ENCODE results near the gene CYP19A1. TPM values are rescaled to one million over a fixed set of nuclear protein-coding genes. Genes with fewer than 3 reads are reported as not detected.

CYP19A1 gene
- total and polyA plus RNA-seq, 9 of the 15 experiments (the other 6 are each of a cell fraction or from before 2014, with no cell fraction given) = 0.16 to 0.63 (median 0.47) TPM; not detected in 3

DNA sequence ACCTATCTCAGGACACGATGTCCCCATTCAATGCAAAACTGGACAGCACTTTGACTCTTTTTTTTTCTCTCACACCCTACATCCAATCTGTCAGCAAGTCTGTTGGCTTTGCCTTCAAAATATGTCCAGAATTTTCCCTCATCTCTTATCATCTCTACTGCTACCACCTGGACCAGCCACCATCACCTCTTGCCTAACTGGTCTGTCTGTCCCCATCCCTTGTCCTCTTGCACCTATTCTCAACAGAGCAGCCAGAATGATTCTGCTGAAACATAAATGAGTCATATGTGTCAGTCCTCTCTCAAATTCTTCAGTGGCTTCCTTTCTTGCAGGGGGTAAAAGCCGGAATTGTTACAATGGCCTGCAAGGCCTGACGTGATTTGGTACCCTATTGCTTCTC is 105.8 kb downstream of the CYP19A1 start (continued):
- TF ChIP-seq PRDM10 (IDR thresholded peaks at IDR 0.05; ENCODE audit: partially characterized antibody) (no peak), ZNF699 (CRISPR knock-in tag; IDR thresholded peaks at IDR 0.05; ENCODE audit: insufficient replicate concordance) (no peak)

GRCh38 chr15:51229907-51230330 is 108.5 kb downstream of the CYP19A1 start:
- Histone ChIP-seq H3K9ac (ENCODE audit: insufficient read depth in 1 of 2, low read depth in 2 of 2, low read length in 2 of 2) (no peak overlapping the region), H3K36me3 (ENCODE audit: control insufficient read depth, insufficient read depth, low read length) (no peaks in the 10 kb centered on the region), H2AFZ (ENCODE audit: low read depth, low read length) (no peak overlapping the region), H3K9me3 (replicated peaks; ENCODE audit: control insufficient read depth, insufficient read depth, low read depth, low read length) (no peaks in the 10 kb centered on the region), H3K4me1 (replicated peaks in 1 of 2; ENCODE audit: control insufficient read depth in 2 of 2, insufficient read depth in 2 of 2, low read length in 2 of 2) (peaks cover 11 to 31% of the 10 kb centered on the region in 2 experiments), H4K20me1 (replicated peaks; ENCODE audit: control insufficient read depth, insufficient read depth, low read length) (no peaks in the 10 kb centered on the region; the same call in 1 of the 2 replicates), H3K27ac (ENCODE audit: extremely low read depth, low read depth, low read length) (no peak overlapping the region), H3K27me3 (ENCODE audit: control insufficient read depth in 2 of 2, insufficient read depth in 2 of 2, low read length in 2 of 2) (peaks cover 14 to 15% of the 10 kb centered on the region in 2 experiments), H3K79me2 (ENCODE audit: control insufficient read depth, insufficient read depth, low read length) (no peaks in the 10 kb centered on the region), H3K4me3 (no peak overlapping the region), H3K4me2 (ENCODE audit: insufficient read depth, low read length) (no peak overlapping the region), H3K9me1 (ENCODE audit: control insufficient read depth, insufficient read depth, low read length) (no peaks in the 10 kb centered on the region)
- WGBS (ENCODE audit: insufficient coverage, low coverage, missing lambda C conversion rate) = 19% methylated on average over 2 of the region's 2 CpGs
- in situ Hi-C loops (cut with MboI) = no loop called here
- POLR2A ChIA-PET = interaction anchor here (0.6 to 0.7 kb wide), 2 partner anchors 11 to 153 kb away, joined by 3 read pairs; no protein-coding TSS in a partner anchor
- intact Hi-C loops (cut with micrococcal nuclease) = loop anchor here (2.0 to 10.0 kb wide), 3 partner anchors 47 to 151 kb away; no protein-coding TSS in a partner anchor
- DNase-seq (ENCODE audit: extremely low read depth in 1 of 4, low spot score in 3 of 4) = peak in 2 of 4 experiments; percentile 18 to 35
- CTCF ChIA-PET (ENCODE audit: low intra/inter-chr PET ratio) = interaction anchor here (1.0 to 1.6 kb wide), 3 partner anchors 151 to 173 kb away, joined by 3 to 12 read pairs (median 10); no protein-coding TSS in a partner anchor
- FAIRE-seq = peak; percentile 78
- BruUV-seq (replicated peaks) = no TSS peak
- ATAC-seq = peak; percentile 42; the same call in 2 of the 3 replicates
- TF ChIP-seq, protein P1, sequence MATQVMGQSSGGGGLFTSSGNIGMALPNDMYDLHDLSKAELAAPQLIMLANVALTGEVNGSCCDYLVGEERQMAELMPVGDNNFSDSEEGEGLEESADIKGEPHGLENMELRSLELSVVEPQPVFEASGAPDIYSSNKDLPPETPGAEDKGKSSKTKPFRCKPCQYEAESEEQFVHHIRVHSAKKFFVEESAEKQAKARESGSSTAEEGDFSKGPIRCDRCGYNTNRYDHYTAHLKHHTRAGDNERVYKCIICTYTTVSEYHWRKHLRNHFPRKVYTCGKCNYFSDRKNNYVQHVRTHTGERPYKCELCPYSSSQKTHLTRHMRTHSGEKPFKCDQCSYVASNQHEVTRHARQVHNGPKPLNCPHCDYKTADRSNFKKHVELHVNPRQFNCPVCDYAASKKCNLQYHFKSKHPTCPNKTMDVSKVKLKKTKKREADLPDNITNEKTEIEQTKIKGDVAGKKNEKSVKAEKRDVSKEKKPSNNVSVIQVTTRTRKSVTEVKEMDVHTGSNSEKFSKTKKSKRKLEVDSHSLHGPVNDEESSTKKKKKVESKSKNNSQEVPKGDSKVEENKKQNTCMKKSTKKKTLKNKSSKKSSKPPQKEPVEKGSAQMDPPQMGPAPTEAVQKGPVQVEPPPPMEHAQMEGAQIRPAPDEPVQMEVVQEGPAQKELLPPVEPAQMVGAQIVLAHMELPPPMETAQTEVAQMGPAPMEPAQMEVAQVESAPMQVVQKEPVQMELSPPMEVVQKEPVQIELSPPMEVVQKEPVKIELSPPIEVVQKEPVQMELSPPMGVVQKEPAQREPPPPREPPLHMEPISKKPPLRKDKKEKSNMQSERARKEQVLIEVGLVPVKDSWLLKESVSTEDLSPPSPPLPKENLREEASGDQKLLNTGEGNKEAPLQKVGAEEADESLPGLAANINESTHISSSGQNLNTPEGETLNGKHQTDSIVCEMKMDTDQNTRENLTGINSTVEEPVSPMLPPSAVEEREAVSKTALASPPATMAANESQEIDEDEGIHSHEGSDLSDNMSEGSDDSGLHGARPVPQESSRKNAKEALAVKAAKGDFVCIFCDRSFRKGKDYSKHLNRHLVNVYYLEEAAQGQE (IDR thresholded peaks at IDR 0.05; ENCODE audit: borderline replicate concordance) = peak; percentile 17; the same call in 1 of the 2 replicates
- TF ChIP-seq, protein P1 (CRISPR knock-in tag; IDR thresholded peaks at IDR 0.05; ENCODE audit: low read depth) = no peak
- TF ChIP-seq DACH1 (IDR thresholded peaks at IDR 0.05; ENCODE audit: partially characterized antibody) = peak; percentile 6

All from K562 (cell line).